B cell (primary cell): ENCODE results near the gene MICOS13. TPM values are rescaled to one million over a fixed set of nuclear protein-coding genes. Genes with fewer than 3 reads are reported as not detected.
A peak's percentile ranks its signal among the peaks of the same experiment; 100 is the strongest.

ENCODE experiments used
- ATAC-seq: fragments of 200-7000 bp; cut with Tn5 transposase; one replicate; pipeline ENCODE4 v1.10.0; 2021; ENCODE audit warnings: low read depth, mild to moderate bottlenecking, moderate number of reproducible peaks, moderate library complexity
- CTCF ChIA-PET: fragments of 350-600 bp; sonication (Branson Sonifier 250); formaldehyde crosslinking; loops from one replicate; lab custom pipeline; 2021; ENCODE audit warnings: antibody characterized with exemption, inconsistent platforms; lab: Charles Lee
- POLR2A ChIA-PET: fragments of 350-600 bp; sonication (Branson Sonifier 250); formaldehyde crosslinking; loops from one replicate; lab custom pipeline; 2021; ENCODE audit warnings: antibody characterized with exemption; lab: Charles Lee
- DNase-seq: peaks from one replicate; pipeline ENCODE4 v3.0.0; 2013
- H2AFZ ChIP-seq: 2 replicates; pipeline ENCODE4 v1.6.1; 2012; ENCODE audit warnings: mild to moderate bottlenecking, low read depth, low read length; ENCODE audit not compliant: insufficient read depth, poor library complexity, severe bottlenecking
- H3K27ac ChIP-seq, 2 donors: 1 replicate in 1 of 2; 2 replicates in 1 of 2; pipeline ENCODE4 v1.5.1; 2012 to 2013; ENCODE audit warnings: low read length in 2 of 2, mild to moderate bottlenecking in 2 of 2, moderate library complexity in 1 of 2
- H3K27me3 ChIP-seq, 4 experiments: fragments of 200-600 bp in 1 of 4; sonication (generic) in 1 of 4; replicated peaks in 1 of 4; 1 replicate in 2 of 4; 2 replicates in 2 of 4; pipeline versions ENCODE4 v1.6.1 to v1.7.0; 2013 to 2016; ENCODE audit warnings: low read length in 3 of 4, mild to moderate bottlenecking in 2 of 4, mixed read lengths in 1 of 4, moderate library complexity in 1 of 4; ENCODE audit not compliant: insufficient read depth in 4 of 4, control insufficient read depth in 3 of 4; ENCODE audit errors: control extremely low read depth in 1 of 4
- H3K36me3 ChIP-seq, 2 experiments: replicated peaks in 1 of 2; 1 replicate in 1 of 2; 2 replicates in 1 of 2; pipeline versions ENCODE4 v1.6.1 to v1.7.1; 2013; ENCODE audit warnings: low read length in 1 of 2; ENCODE audit not compliant: insufficient read depth in 2 of 2, control insufficient read depth in 1 of 2; ENCODE audit errors: control extremely low read depth in 1 of 2, extremely low read depth in 1 of 2
- H3K4me1 ChIP-seq, 2 donors: fragments of 200-600 bp in 1 of 2; sonication (generic) in 1 of 2; 1 replicate in 1 of 2; 2 replicates in 1 of 2; pipeline versions ENCODE4 v1.5.1 to v1.6.1; 2013 to 2017; ENCODE audit warnings: low read length in 2 of 2; ENCODE audit not compliant: control insufficient read depth in 2 of 2, insufficient read depth in 2 of 2
- H3K4me2 ChIP-seq: replicated peaks from 2 replicates; pipeline ENCODE3; 2012; ENCODE audit warnings: mild to moderate bottlenecking, low read depth, low read length; ENCODE audit not compliant: poor library complexity, severe bottlenecking
- H3K4me3 ChIP-seq, 5 experiments: fragments of 200-600 bp in 1 of 5; sonication (generic) in 1 of 5; 1 replicate in 3 of 5; 2 replicates in 2 of 5; pipeline versions ENCODE4 v1.5.1 to v1.7.0; 2011 to 2016; ENCODE audit warnings: low read length in 4 of 5, mild to moderate bottlenecking in 4 of 5, low read depth in 2 of 5, control low read depth in 1 of 5, moderate library complexity in 1 of 5; ENCODE audit not compliant: insufficient read depth in 1 of 5; ENCODE audit errors: control extremely low read depth in 1 of 5, extremely low read depth in 1 of 5
- H3K79me2 ChIP-seq: fragments of 200-600 bp; sonication (generic); one replicate; pipeline ENCODE4 v1.6.0; 2016; ENCODE audit warnings: low read length; ENCODE audit not compliant: control insufficient read depth, insufficient read depth
- H3K9ac ChIP-seq: fragments of 200-600 bp; sonication (generic); 2 replicates; pipeline ENCODE4 v1.6.1; 2017; ENCODE audit warnings: mild to moderate bottlenecking, low read length, moderate library complexity
- H3K9me3 ChIP-seq, 3 donors: one replicate each; pipeline versions ENCODE4 v1.6.1 to v1.7.1; 2013; ENCODE audit warnings: low read length in 2 of 3; ENCODE audit not compliant: control insufficient read depth in 2 of 3, insufficient read depth in 1 of 3; ENCODE audit errors: control extremely low read depth in 1 of 3
- H4K20me1 ChIP-seq: 2 replicates; pipeline ENCODE4 v1.6.0; 2012; ENCODE audit warnings: mild to moderate bottlenecking, low read length; ENCODE audit not compliant: insufficient read depth, control insufficient read depth, poor library complexity, severe bottlenecking
- H3K27ac Mint-ChIP-seq: one replicate; pipeline ENCODE4 v1.8.0; 2021; ENCODE audit warnings: mixed read lengths
- H3K27me3 Mint-ChIP-seq: one replicate; pipeline ENCODE4 v1.8.0; 2021; ENCODE audit warnings: mixed read lengths
- H3K4me1 Mint-ChIP-seq: one replicate; pipeline ENCODE4 v1.8.0; 2021; ENCODE audit warnings: mixed read lengths
- H3K4me3 Mint-ChIP-seq: one replicate; pipeline ENCODE4 v1.8.0; 2021; ENCODE audit warnings: mixed read lengths
- H3K9me3 Mint-ChIP-seq: one replicate; pipeline ENCODE4 v1.8.0; 2022; ENCODE audit warnings: mixed read lengths; ENCODE audit not compliant: insufficient read depth
- EZH2 ChIP-seq: IDR thresholded peaks from 2 replicates; pipeline ENCODE4 v1.6.1; 2012; ENCODE audit warnings: borderline replicate concordance, low read depth, mild to moderate bottlenecking, moderate library complexity, low read length; ENCODE audit not compliant: insufficient read depth, poor library complexity, severe bottlenecking
- WGBS: methylation state at CpG from one replicate; pipeline ENCODE4 v1.1.5; 2013; ENCODE audit warnings: missing lambda C conversion rate; ENCODE audit not compliant: insufficient coverage; 5-methylcytosine and 5-hydroxymethylcytosine counted together
- intact Hi-C: fragments of 100-400 bp; cut with micrococcal nuclease; formaldehyde crosslinking; loops from one replicate; pipeline ENCODE4 v1.10.0; 2022
- polyA plus RNA-seq: library from polyadenylated mRNA; depleted of rRNA; stranded (reverse); fragments of >200 nt; gene quantifications from 2 replicates; pipeline ENCODE4 v1.2.3, GENCODE V29; 2012
- total RNA-seq, 2 donors: library from RNA; stranded (reverse); fragments of 120-200 nt in 1 of 2; gene quantifications; 1 replicate in 1 of 2; 2 replicates in 1 of 2; pipeline versions ENCODE4 v1.2.3 to v1.2.4, GENCODE V29; 2013 to 2022
- TF ChIP-seq, protein P1 (sequence below): fragments of 200-600 bp; IDR thresholded peaks from one replicate; pipeline ENCODE4 v1.8.0; 2022; ENCODE audit warnings: antibody characterized with exemption, mild to moderate bottlenecking

MICOS13 gene
- total and polyA plus RNA-seq, 2 donors (not counting 1 experiment from before 2014, with no cell fraction given): 30.8 to 41.9 TPM

DNA sequence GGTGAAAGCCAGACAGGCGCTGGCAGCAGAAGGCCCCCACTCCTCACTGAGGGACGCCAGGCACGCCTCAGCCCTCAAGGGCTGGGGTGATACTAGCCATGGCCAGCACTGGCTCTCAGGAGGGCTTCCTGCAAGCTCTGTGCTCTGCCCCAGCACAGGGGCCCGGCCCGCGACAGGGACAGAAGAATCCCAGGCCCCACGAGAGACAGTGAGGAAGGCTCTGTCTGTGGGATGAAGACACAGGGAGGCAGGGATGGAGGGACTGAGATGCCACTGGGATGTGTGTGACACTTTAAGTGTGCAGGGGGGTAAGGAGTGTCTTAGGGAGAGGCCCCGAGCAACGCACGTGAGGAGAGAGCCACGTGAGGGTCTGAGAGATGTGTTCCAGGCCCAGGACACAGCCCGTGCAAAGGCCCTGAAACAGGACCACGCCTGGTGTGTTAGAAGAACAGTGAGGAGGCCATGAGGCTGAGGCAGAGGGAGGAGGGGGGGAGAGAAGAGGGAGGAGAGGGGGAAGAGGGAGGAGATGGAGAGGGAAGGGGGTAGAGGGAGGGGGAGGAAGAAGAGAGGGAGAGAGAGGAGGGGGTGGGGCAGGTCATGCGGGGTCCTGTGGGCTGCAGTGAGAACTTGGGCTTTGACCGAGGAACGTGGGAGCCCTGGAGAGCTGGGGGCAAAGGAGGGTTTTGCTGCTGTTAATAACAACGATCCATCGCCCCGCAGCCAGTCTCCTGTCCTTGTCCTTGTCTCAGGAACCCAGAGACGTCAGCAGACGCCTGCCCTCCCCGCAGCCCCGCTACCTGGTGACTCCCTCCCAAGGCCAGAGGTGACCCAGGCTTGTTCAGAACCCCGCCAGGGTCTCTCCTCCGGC is 16.9 kb upstream of the MICOS13 start:
- no peak overlapping the region for H3K27ac ChIP-seq
- no peaks in the 10 kb centered on the region for H3K27me3 ChIP-seq
- Mint-ChIP-seq H3K27me3 (no peaks in the 10 kb centered on the region), H3K9me3 (no peaks in the 10 kb centered on the region), H3K27ac (no peak overlapping the region), H3K4me3 (no peak overlapping the region), H3K4me1 (peaks cover 11% of the 10 kb centered on the region)
- CTCF ChIA-PET: no interaction called here
- H4K20me1 ChIP-seq: peaks cover 78% of the 10 kb centered on the region
- H3K4me2 ChIP-seq: no peak overlapping the region
- peaks cover 28% of the 10 kb centered on the region for H3K79me2 ChIP-seq
- DNase-seq (peak; percentile 22), ATAC-seq (no peak)
- H3K9me3 ChIP-seq: peaks cover 0 to 2% (median 0%) of the 10 kb centered on the region in 3 donors
- WGBS: 90% methylated on average over 25 of the region's 25 CpGs
- no peak overlapping the region for H3K9ac ChIP-seq
- no peaks in the 10 kb centered on the region for H3K4me1 ChIP-seq
- no peak overlapping the region for H3K4me3 ChIP-seq
- intact Hi-C loops: no loop called here
- H3K36me3 ChIP-seq: peaks cover 0 to 61% of the 10 kb centered on the region in 2 experiments
- POLR2A ChIA-PET: no interaction called here
- TF ChIP-seq, protein P1, sequence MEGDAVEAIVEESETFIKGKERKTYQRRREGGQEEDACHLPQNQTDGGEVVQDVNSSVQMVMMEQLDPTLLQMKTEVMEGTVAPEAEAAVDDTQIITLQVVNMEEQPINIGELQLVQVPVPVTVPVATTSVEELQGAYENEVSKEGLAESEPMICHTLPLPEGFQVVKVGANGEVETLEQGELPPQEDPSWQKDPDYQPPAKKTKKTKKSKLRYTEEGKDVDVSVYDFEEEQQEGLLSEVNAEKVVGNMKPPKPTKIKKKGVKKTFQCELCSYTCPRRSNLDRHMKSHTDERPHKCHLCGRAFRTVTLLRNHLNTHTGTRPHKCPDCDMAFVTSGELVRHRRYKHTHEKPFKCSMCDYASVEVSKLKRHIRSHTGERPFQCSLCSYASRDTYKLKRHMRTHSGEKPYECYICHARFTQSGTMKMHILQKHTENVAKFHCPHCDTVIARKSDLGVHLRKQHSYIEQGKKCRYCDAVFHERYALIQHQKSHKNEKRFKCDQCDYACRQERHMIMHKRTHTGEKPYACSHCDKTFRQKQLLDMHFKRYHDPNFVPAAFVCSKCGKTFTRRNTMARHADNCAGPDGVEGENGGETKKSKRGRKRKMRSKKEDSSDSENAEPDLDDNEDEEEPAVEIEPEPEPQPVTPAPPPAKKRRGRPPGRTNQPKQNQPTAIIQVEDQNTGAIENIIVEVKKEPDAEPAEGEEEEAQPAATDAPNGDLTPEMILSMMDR: no peak
- TF ChIP-seq EZH2: no peak
- H2AFZ ChIP-seq: no peak overlapping the region
